Liver (tissue), 9 donors: Measurements from ENCODE around the gene THADA. TPM values are rescaled to one million over a fixed set of nuclear protein-coding genes. Genes with fewer than 3 reads are reported as not detected.

Experiments
- DNase-seq: peaks from one replicate; pipeline ENCODE4 v3.0.0-alpha.2; 2017; ENCODE audit warnings: low spot score
- H3K27ac ChIP-seq, 2 donors: one replicate each; pipeline ENCODE4 v1.7.0; 2013; ENCODE audit warnings: inconsistent platforms in 2 of 2, low read length in 2 of 2, control low read depth in 1 of 2, low read depth in 1 of 2, mild to moderate bottlenecking in 1 of 2
- H3K27me3 ChIP-seq, 4 donors: one replicate each; pipeline versions ENCODE4 v1.6.1 to v1.7.0; 2013; ENCODE audit warnings: low read length in 3 of 4, inconsistent platforms in 1 of 4, mild to moderate bottlenecking in 1 of 4, moderate library complexity in 1 of 4; ENCODE audit not compliant: control insufficient read depth in 4 of 4, insufficient read depth in 4 of 4
- H3K36me3 ChIP-seq, 4 donors: one replicate each; pipeline versions ENCODE4 v1.6.1 to v1.7.0; 2013; ENCODE audit warnings: low read length in 3 of 4, mild to moderate bottlenecking in 3 of 4, low read depth in 1 of 4, moderate library complexity in 1 of 4; ENCODE audit not compliant: control insufficient read depth in 4 of 4, insufficient read depth in 3 of 4
- H3K4me1 ChIP-seq, 4 donors: one replicate each; pipeline versions ENCODE4 v1.6.1 to v1.7.0; 2013; ENCODE audit warnings: low read length in 3 of 4, mild to moderate bottlenecking in 3 of 4, moderate library complexity in 1 of 4; ENCODE audit not compliant: control insufficient read depth in 4 of 4, insufficient read depth in 4 of 4
- H3K4me3 ChIP-seq, 3 donors: one replicate each; pipeline versions ENCODE4 v1.6.1 to v1.7.0; 2013; ENCODE audit warnings: low read length in 3 of 3, control low read depth in 1 of 3, low read depth in 1 of 3, mild to moderate bottlenecking in 1 of 3
- H3K9ac ChIP-seq, 2 donors: one replicate each; pipeline ENCODE4 v1.7.0; 2013; ENCODE audit warnings: low read length in 2 of 2, mild to moderate bottlenecking in 2 of 2, moderate library complexity in 2 of 2, control low read depth in 1 of 2, low read depth in 1 of 2
- H3K9me3 ChIP-seq, 4 donors: one replicate each; pipeline versions ENCODE4 v1.6.1 to v1.7.0; 2013; ENCODE audit warnings: low read length in 3 of 4; ENCODE audit not compliant: control insufficient read depth in 4 of 4
- CTCF ChIP-seq: fragments of 150-350 bp; IDR thresholded peaks from 2 replicates; pipeline ENCODE4 v1.5.1; 2017; ENCODE audit warnings: improper control_type of control experiment, low read depth, low read length; ENCODE audit not compliant: missing input control
- FOXA1 ChIP-seq: IDR thresholded peaks from 2 replicates; pipeline ENCODE4 v1.6.1; 2016; ENCODE audit warnings: antibody characterized with exemption
- GABPA ChIP-seq, 2 donors: IDR thresholded peaks in 1 of 2; conservative IDR thresholded peaks in 1 of 2; 2 replicates each; pipeline ENCODE4 v1.6.1; 2016; ENCODE audit warnings: antibody characterized with exemption in 2 of 2, mild to moderate bottlenecking in 1 of 2, moderate library complexity in 1 of 2
- HNF4A ChIP-seq, 2 donors: conservative IDR thresholded peaks; 2 replicates each; pipeline ENCODE4 v1.6.1; 2016; ENCODE audit warnings: antibody characterized with exemption in 2 of 2, mild to moderate bottlenecking in 2 of 2
- JUND ChIP-seq, 2 donors: IDR thresholded peaks; 2 replicates each; pipeline ENCODE4 v1.6.1; 2016; ENCODE audit warnings: antibody characterized with exemption in 2 of 2
- NR2F2 ChIP-seq: IDR thresholded peaks from 2 replicates; pipeline ENCODE4 v1.6.1; 2016; ENCODE audit warnings: antibody characterized with exemption
- RAD21 ChIP-seq, 2 donors: IDR thresholded peaks; 2 replicates each; pipeline ENCODE4 v1.6.1; 2016; ENCODE audit warnings: antibody characterized with exemption in 2 of 2, mild to moderate bottlenecking in 2 of 2
- TAF1 ChIP-seq: conservative IDR thresholded peaks from 2 replicates; pipeline ENCODE4 v1.6.1; 2016; ENCODE audit warnings: antibody characterized with exemption, mild to moderate bottlenecking
- WGBS: extraction: QIAGEN DNeasy Blood & Tissue Kit; methylation state at CpG from one replicate; pipeline ENCODE4 v1.1.7; 2013; 5-methylcytosine and 5-hydroxymethylcytosine counted together
- polyA plus RNA-seq, 2 donors: library from polyadenylated mRNA; stranded (reverse) in 1 of 2; unstranded in 1 of 2; fragments of 200-250 nt in 1 of 2; fragments of >200 nt in 1 of 2; fragmentation: Nextera tagmentation in 1 of 2; extraction: Ambion mirVana in 1 of 2; gene quantifications; one replicate each; pipeline versions ENCODE4 v1.2.1 to v1.2.3, GENCODE V29; 2013 to 2015
- total RNA-seq, 2 donors: library from RNA; depleted of rRNA; stranded (reverse); fragments of >200 nt; gene quantifications; one replicate each; pipeline ENCODE4 v1.2.3, GENCODE V29; 2014
- TF ChIP-seq, protein P1 (sequence below): IDR thresholded peaks from 2 replicates; pipeline ENCODE4 v1.6.1; 2016; ENCODE audit warnings: antibody characterized with exemption
- TF ChIP-seq, protein P2 (sequence below): IDR thresholded peaks from 2 replicates; pipeline ENCODE4 v1.6.1; 2016; ENCODE audit warnings: antibody characterized with exemption
- donor health status: healthy.
- donor health status: healthy.
- donor health status: healthy.
- donor health status: healthy.
- donor health status: healthy.

The THADA gene
- total and polyA plus RNA-seq, 4 donors: 12.0 to 37.2 (median 22.3) TPM

- no peak overlapping the region for H3K9ac ChIP-seq
- no peak for DNase-seq
- no peaks in the 10 kb centered on the region for H3K4me1 ChIP-seq
- WGBS: 95% methylated on average over 2 of the region's 2 CpGs
- H3K27ac ChIP-seq: no peak overlapping the region
- no peak overlapping the region for H3K4me3 ChIP-seq
- no peaks in the 10 kb centered on the region for H3K9me3 ChIP-seq
- no peaks in the 10 kb centered on the region for H3K27me3 ChIP-seq
- no peaks in the 10 kb centered on the region for H3K36me3 ChIP-seq
- TF ChIP-seq JUND (IDR thresholded peaks at IDR 0.05): no peak
- TF ChIP-seq HNF4A (conservative IDR thresholded peaks at IDR 0.05): no peak
- no peak for TF ChIP-seq NR2F2
- no peak for TF ChIP-seq CTCF
- TF ChIP-seq, protein P1, sequence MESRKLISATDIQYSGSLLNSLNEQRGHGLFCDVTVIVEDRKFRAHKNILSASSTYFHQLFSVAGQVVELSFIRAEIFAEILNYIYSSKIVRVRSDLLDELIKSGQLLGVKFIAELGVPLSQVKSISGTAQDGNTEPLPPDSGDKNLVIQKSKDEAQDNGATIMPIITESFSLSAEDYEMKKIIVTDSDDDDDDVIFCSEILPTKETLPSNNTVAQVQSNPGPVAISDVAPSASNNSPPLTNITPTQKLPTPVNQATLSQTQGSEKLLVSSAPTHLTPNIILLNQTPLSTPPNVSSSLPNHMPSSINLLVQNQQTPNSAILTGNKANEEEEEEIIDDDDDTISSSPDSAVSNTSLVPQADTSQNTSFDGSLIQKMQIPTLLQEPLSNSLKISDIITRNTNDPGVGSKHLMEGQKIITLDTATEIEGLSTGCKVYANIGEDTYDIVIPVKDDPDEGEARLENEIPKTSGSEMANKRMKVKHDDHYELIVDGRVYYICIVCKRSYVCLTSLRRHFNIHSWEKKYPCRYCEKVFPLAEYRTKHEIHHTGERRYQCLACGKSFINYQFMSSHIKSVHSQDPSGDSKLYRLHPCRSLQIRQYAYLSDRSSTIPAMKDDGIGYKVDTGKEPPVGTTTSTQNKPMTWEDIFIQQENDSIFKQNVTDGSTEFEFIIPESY: no peak
- no peak for TF ChIP-seq FOXA1
- TF ChIP-seq RAD21 (IDR thresholded peaks at IDR 0.05): no peak
These were observed 269.6 kb downstream of the THADA start for GRCh38 chr2:43326101-43326825.

- no peak for DNase-seq
- no peak overlapping the region for H3K4me3 ChIP-seq
- H3K9ac ChIP-seq: no peak overlapping the region
- TF ChIP-seq CTCF (no peak), GABPA (IDR thresholded peaks at IDR 0.05 in 1 of 2, conservative IDR thresholded peaks at IDR 0.05 in 1 of 2) (no peak), TAF1 (no peak), HNF4A (conservative IDR thresholded peaks at IDR 0.05) (no peak)
- TF ChIP-seq, protein P2, sequence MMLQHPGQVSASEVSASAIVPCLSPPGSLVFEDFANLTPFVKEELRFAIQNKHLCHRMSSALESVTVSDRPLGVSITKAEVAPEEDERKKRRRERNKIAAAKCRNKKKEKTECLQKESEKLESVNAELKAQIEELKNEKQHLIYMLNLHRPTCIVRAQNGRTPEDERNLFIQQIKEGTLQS: no peak
- no peaks in the 10 kb centered on the region for H3K36me3 ChIP-seq
- no peaks in the 10 kb centered on the region for H3K9me3 ChIP-seq
- H3K27ac ChIP-seq: peak overlapping the region in 1 of 2 donors; percentile 16
- 73% methylated on average over 2 of the region's 2 CpGs for WGBS
- H3K27me3 ChIP-seq: no peaks in the 10 kb centered on the region
- no peaks in the 10 kb centered on the region for H3K4me1 ChIP-seq
These were observed 270.6 kb downstream of the THADA start for GRCh38 chr2:43325107-43325811.
